Choroid plexus epithelial cell (primary cell): ENCODE results near the gene LCT.

ENCODE experiments used
- DNase-seq: peaks from one replicate; pipeline ENCODE4 v3.0.0-alpha.2; 2010; ENCODE audit warnings: low read depth
- H3K4me3 ChIP-seq: 2 replicates; pipeline ENCODE4 v1.5.1; 2011; ENCODE audit warnings: low read depth, mild to moderate bottlenecking, control low read depth, low read length, moderate library complexity
- CTCF ChIP-seq: conservative IDR thresholded peaks from 2 replicates; pipeline ENCODE4 v1.5.1; 2011; ENCODE audit warnings: low read depth, mild to moderate bottlenecking, control low read depth, inconsistent platforms, low read length, moderate library complexity

LCT gene

GRCh38 chr2:135744760-135745314, 92.1 kb downstream of the LCT start:
- DNase-seq, result peak; percentile 42

GRCh38 chr2:135743860-135744259, 93.1 kb downstream of the LCT start:
- no peak for TF ChIP-seq CTCF
- DNase-seq, result no peak
- H3K4me3 ChIP-seq, result peak overlapping the region; percentile 88

More at GRCh38 chr2:135744760-135745314, 92.1 kb downstream of the LCT start:
- TF ChIP-seq CTCF, result peak; percentile 42
- no peak overlapping the region for H3K4me3 ChIP-seq

GRCh38 chr2:135742325-135742757, 94.6 kb downstream of the LCT start:
- peak overlapping the region; percentile 88 for H3K4me3 ChIP-seq
- DNase-seq, result peak; percentile 74
- no peak for TF ChIP-seq CTCF

- peak; percentile 64 for TF ChIP-seq CTCF
- peak within 1 kb of the TSS; percentile 88 for H3K4me3 ChIP-seq
- DNase-seq, result peak; percentile 100
Measured at GRCh38 chr2:135741395-135742324, 95.3 kb downstream of the LCT start, which contains the start of gene UBXN4. Gene UBXN4, plus strand, starts transcription at chr2:135741855. Its CDS starts 75 bp downstream, at chr2:135741930.

GRCh38 chr2:135741043-135741394, 96.0 kb downstream of the LCT start:
- no peak for DNase-seq
- TF ChIP-seq CTCF, result no peak
- no peak overlapping the region for H3K4me3 ChIP-seq

GRCh38 chr2:135740206-135740605, 96.8 kb downstream of the LCT start:
- H3K4me3 ChIP-seq, result no peak overlapping the region
- no peak for TF ChIP-seq CTCF
- no peak for DNase-seq
